ENCODE measurements around the gene RP2.

DNA sequence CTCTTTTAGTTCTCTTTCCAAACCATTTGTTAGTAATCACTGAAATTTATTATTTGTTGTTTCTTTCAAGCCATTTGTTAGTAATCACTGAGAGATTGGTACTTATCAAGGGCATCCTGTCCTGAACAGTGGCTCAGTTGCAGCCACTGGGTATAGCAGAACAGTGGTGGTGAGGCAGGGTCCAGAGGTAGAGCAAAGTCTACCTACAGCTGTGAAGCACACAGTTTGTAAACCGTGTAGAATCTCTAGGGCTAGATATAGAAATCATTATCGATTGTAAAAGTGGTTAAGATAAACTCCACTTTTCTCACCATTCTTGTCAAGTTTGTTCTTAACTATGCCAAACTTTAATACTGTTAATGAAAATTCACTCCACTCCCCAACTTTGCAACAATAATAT is 79.4 kb downstream of the RP2 start:
- no peak for TF ChIP-seq POLR2A (IDR thresholded peaks at IDR 0.05)
- TF ChIP-seq, protein P1, sequence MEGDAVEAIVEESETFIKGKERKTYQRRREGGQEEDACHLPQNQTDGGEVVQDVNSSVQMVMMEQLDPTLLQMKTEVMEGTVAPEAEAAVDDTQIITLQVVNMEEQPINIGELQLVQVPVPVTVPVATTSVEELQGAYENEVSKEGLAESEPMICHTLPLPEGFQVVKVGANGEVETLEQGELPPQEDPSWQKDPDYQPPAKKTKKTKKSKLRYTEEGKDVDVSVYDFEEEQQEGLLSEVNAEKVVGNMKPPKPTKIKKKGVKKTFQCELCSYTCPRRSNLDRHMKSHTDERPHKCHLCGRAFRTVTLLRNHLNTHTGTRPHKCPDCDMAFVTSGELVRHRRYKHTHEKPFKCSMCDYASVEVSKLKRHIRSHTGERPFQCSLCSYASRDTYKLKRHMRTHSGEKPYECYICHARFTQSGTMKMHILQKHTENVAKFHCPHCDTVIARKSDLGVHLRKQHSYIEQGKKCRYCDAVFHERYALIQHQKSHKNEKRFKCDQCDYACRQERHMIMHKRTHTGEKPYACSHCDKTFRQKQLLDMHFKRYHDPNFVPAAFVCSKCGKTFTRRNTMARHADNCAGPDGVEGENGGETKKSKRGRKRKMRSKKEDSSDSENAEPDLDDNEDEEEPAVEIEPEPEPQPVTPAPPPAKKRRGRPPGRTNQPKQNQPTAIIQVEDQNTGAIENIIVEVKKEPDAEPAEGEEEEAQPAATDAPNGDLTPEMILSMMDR (IDR thresholded peaks at IDR 0.05), result no peak

All from lower leg skin (tissue), 3 donors.